Suppressor macrophage treated with lipopolysaccharide for 1 hour (primary cell): ENCODE measurements around the gene APBA1.

ENCODE experiments used
- DNase-seq, 3 donors: peaks; one replicate each; pipeline ENCODE4 v3.0.0-alpha.2; 2020 to 2022

The APBA1 gene

GRCh38 chr9:69516353-69517322, 155.5 kb downstream of the APBA1 start:
- no peak for DNase-seq

GRCh38 chr9:69515810-69516209, 156.4 kb downstream of the APBA1 start:
- DNase-seq: no peak

- DNase-seq: no peak
Observed at GRCh38 chr9:69513141-69513820, 158.9 kb downstream of the APBA1 start.

GRCh38 chr9:69504058-69504457, 168.1 kb downstream of the APBA1 start:
- DNase-seq: no peak

GRCh38 chr9:69502671-69503301, 169.4 kb downstream of the APBA1 start:
- DNase-seq: no peak

GRCh38 chr9:69500896-69501295, 171.3 kb downstream of the APBA1 start:
- no peak for DNase-seq

- DNase-seq: no peak
Observed at GRCh38 chr9:69499959-69500358, 172.2 kb downstream of the APBA1 start.

- DNase-seq: no peak
Observed at GRCh38 chr9:69499407-69499806, 172.8 kb downstream of the APBA1 start.

GRCh38 chr9:69498470-69498869, 173.7 kb downstream of the APBA1 start:
- DNase-seq: no peak

GRCh38 chr9:69497816-69498215, 174.4 kb downstream of the APBA1 start:
- no peak for DNase-seq

- no peak for DNase-seq
Observed at GRCh38 chr9:69496846-69497450, 175.2 kb downstream of the APBA1 start.

GRCh38 chr9:69495296-69495695, 176.9 kb downstream of the APBA1 start:
- no peak for DNase-seq

GRCh38 chr9:69494763-69495162, 177.4 kb downstream of the APBA1 start:
- no peak for DNase-seq

GRCh38 chr9:69494208-69494607, 178.0 kb downstream of the APBA1 start:
- no peak for DNase-seq

- DNase-seq: no peak
Observed at GRCh38 chr9:69486498-69486897, 185.7 kb downstream of the APBA1 start.

- DNase-seq: no peak
Observed at GRCh38 chr9:69485466-69485865, 186.7 kb downstream of the APBA1 start.

GRCh38 chr9:69483886-69484422, 188.2 kb downstream of the APBA1 start:
- DNase-seq: no peak

GRCh38 chr9:69476797-69477196, 195.4 kb downstream of the APBA1 start:
- no peak for DNase-seq

GRCh38 chr9:69476016-69476415, 196.2 kb downstream of the APBA1 start:
- DNase-seq: no peak

GRCh38 chr9:69474821-69475220, 197.3 kb downstream of the APBA1 start:
- DNase-seq: no peak

- DNase-seq: no peak
Observed at GRCh38 chr9:69472101-69472620, 200.0 kb downstream of the APBA1 start.

GRCh38 chr9:69471433-69471832, 200.7 kb downstream of the APBA1 start:
- DNase-seq: no peak
